GM19240 (cell line): ENCODE results near the gene MYOM3.

Source experiments
- DNase-seq: peaks from one replicate; pipeline ENCODE4 v3.0.0; 2011; ENCODE audit warnings: low spot score; ENCODE audit not compliant: insufficient read length

The MYOM3 gene

GRCh38 chr1:24114753-24115152 lies 2.8 kb upstream of the MYOM3 start:
- DNase-seq, result no peak

- DNase-seq, result no peak
Observed at GRCh38 chr1:24113641-24114033, 1.7 kb upstream of the MYOM3 start.

- no peak for DNase-seq
Observed at GRCh38 chr1:24111262-24111995, 506 bp downstream of the MYOM3 start.

- DNase-seq, result no peak
Observed at GRCh38 chr1:24110642-24111261, 1.2 kb downstream of the MYOM3 start.

- no peak for DNase-seq
Observed at GRCh38 chr1:24109686-24110475, 2.1 kb downstream of the MYOM3 start.

- no peak for DNase-seq
Observed at GRCh38 chr1:24109166-24109483, 2.8 kb downstream of the MYOM3 start.

GRCh38 chr1:24108334-24109165 lies 3.4 kb downstream of the MYOM3 start:
- DNase-seq, result no peak

- no peak for DNase-seq
Observed at GRCh38 chr1:24107462-24108138, 4.3 kb downstream of the MYOM3 start.

GRCh38 chr1:24105368-24106160 lies 6.4 kb downstream of the MYOM3 start:
- no peak for DNase-seq

GRCh38 chr1:24104854-24105253 lies 7.1 kb downstream of the MYOM3 start:
- DNase-seq, result no peak

GRCh38 chr1:24103879-24104278 lies 8.1 kb downstream of the MYOM3 start:
- no peak for DNase-seq

GRCh38 chr1:24103408-24103807 lies 8.5 kb downstream of the MYOM3 start:
- no peak for DNase-seq

GRCh38 chr1:24102961-24103360 lies 9.0 kb downstream of the MYOM3 start:
- no peak for DNase-seq

- no peak for DNase-seq
Observed at GRCh38 chr1:24101796-24102586, 9.9 kb downstream of the MYOM3 start.

GRCh38 chr1:24100945-24101737 lies 10.8 kb downstream of the MYOM3 start:
- no peak for DNase-seq

GRCh38 chr1:24098943-24099638 lies 12.8 kb downstream of the MYOM3 start:
- no peak for DNase-seq

GRCh38 chr1:24098102-24098501 lies 13.8 kb downstream of the MYOM3 start:
- DNase-seq, result no peak

- DNase-seq, result no peak
Observed at GRCh38 chr1:24097663-24098062, 14.3 kb downstream of the MYOM3 start.
